Measurements from ENCODE around the gene SYN1. TPM values are rescaled to one million over a fixed set of nuclear protein-coding genes. Genes with fewer than 3 reads are reported as not detected.

SYN1 gene
- total and polyA plus RNA-seq, 3 experiments from 2014 or later = 0.35 to 0.94 (median 0.60) TPM

DNA sequence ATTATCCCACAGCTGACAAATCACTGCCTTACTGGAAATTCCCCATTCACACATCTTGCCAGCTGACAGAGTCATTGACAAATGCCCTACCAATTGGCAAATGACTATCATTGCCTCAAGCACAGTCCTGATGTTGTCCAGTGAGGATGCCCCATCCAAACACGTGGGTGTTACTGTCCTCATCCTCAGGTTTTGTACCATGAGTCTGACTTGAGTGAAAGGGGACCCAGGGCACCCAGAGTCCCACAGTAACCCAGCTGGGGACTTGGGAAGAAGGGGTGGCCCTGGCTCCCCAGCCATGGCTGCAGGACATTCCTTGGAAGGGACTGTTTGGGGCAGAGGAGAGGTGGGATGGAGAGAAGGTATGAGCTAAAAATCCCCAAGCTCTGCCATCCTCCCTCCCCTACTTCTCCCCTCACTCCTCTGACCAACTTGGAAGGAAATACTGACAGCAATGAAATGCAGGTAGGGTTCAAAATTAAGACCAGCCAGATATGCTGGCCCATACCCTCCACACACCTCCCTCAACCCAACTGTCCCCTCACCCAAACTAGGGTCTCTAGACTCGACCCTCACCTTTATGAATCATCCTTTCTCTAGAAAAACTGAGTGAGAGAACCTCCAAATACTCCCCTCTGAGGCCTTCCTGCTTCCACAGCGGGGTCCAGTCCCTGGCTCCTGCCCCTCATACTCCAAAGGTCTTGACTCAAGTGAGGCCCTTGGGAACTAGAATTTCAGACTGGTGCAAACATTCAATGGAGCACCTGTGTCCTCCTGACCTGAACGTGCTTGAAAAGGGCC lies 32.4 kb downstream of the SYN1 start:
- Histone ChIP-seq H3K27ac (ENCODE audit: low read depth, low read length) (no peak overlapping the region), H3K4me1 (ENCODE audit: insufficient read depth, low read length) (peaks cover 4% of the 10 kb centered on the region), H3K36me3 (ENCODE audit: insufficient read depth, low read length) (no peaks in the 10 kb centered on the region), H3K27me3 (ENCODE audit: insufficient read depth, low read length, poor library complexity, severe bottlenecking) (no peaks in the 10 kb centered on the region), H3K9me3 (ENCODE audit: low read length) (no peaks in the 10 kb centered on the region), H3K4me3 (ENCODE audit: low read length) (no peak overlapping the region)
- Mint-ChIP-seq H3K4me3 (no peak overlapping the region), H3K27me3 (peaks cover 0 to 3% of the 10 kb centered on the region in 2 donors), H3K36me3 (peaks cover 0 to 12% (median 0%) of the 10 kb centered on the region in 3 donors), H3K4me1 (peaks cover 8 to 14% (median 13%) of the 10 kb centered on the region in 3 donors), H3K27ac (peak overlapping the region in 5 of 8 donors; percentile 43 to 78 (median 50)), H3K9me3 (no peaks in the 10 kb centered on the region)
- ChIA-PET CTCF (no interaction called here), POLR2A (no interaction called here)
- no peak for DNase-seq

DNA sequence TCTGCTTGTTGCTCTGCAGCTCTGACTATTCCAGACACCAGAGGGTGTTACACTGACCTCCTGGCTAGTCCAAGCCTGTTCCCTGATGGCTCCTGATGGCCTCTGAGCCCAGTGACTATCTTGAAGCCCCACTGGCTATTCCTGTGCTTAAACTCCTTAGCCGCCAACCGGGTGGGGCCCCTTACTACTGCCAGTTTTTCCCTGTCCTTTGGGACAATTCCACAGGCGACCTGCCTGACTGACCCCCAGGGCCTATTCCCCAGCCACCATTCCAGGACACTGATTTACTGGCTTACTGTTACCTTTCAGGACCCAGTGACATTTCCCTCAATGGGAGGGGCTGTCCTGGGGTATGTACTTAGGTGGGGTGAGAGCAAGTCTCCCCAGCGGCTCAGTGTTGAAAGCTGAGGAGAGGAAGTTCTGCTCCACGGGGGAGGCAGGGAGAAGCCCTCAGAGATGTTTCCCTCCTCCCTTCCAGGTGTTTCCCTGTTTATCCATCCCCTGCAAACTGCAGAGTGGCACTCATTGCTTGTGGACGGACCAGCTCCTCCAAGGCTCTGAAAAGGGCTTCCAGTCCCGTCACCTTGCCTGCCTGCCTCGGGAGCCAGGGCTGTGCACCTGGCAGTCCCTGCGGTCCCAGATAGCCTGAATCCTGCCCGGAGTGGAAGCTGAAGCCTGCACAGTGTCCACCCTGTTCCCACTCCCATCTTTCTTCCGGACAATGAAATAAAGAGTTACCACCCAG lies 33.4 kb downstream of the SYN1 start:
- Mint-ChIP-seq H3K36me3 (peaks cover 0 to 12% (median 0%) of the 10 kb centered on the region in 3 donors), H3K9me3 (no peaks in the 10 kb centered on the region), H3K27me3 (peaks cover 0 to 3% of the 10 kb centered on the region in 2 donors), H3K4me1 (peaks cover 17 to 25% (median 23%) of the 10 kb centered on the region in 3 donors), H3K27ac (peak overlapping the region in 3 of 8 donors; percentile 7 to 78 (median 21)), H3K4me3 (no peak overlapping the region)
- POLR2A ChIA-PET = no interaction called here
- H3K27ac ChIP-seq (ENCODE audit: low read depth, low read length) = no peak overlapping the region
- H3K4me3 ChIP-seq (ENCODE audit: low read length) = no peak overlapping the region
- no peaks in the 10 kb centered on the region for H3K9me3 ChIP-seq (ENCODE audit: low read length)
- H3K4me1 ChIP-seq (ENCODE audit: insufficient read depth, low read length) = peaks cover 12% of the 10 kb centered on the region
- H3K27me3 ChIP-seq (ENCODE audit: insufficient read depth, low read length, poor library complexity, severe bottlenecking) = no peaks in the 10 kb centered on the region
- no peaks in the 10 kb centered on the region for H3K36me3 ChIP-seq (ENCODE audit: insufficient read depth, low read length)
- DNase-seq = no peak
- CTCF ChIA-PET = no interaction called here

DNA sequence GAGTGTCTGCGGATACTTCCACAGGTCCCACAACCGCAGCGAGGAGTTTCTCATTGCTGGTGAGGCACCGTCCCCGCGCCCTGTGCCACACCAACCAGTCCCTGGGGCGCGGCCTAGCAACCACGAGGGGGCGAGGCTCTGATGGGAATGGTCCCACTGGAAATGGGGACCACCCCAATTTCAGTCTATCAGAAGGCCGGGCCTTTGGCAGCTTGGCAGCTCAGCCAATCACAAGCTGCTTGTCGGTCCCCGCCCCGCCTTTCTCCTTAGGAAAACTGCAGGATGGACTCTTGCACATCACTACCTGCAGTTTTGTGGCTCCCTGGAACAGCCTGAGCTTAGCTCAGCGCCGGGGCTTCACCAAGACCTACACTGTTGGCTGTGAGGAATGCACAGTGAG lies 34.4 kb downstream of the SYN1 start:
- DNase-seq = no peak

DNA sequence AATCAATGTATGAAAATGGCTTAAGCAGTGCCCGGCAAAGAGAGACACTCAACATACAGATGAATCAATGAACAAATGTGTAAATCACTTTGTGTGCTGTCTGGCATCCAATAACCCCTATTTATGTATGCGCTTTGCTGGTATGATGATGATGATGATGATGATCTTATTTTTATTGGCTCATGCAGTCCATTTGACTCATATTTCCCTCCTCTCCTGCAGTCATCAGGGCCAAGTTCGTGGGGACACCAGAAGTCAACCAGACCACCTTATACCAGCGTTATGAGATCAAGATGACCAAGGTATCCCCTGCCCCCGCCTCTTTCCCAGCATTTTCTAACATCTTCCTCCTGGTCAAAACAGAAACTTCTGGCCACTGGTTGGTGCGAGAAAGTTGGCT lies 34.9 kb downstream of the SYN1 start:
- Histone ChIP-seq H3K36me3 (ENCODE audit: insufficient read depth, low read length) (no peaks in the 10 kb centered on the region), H3K4me1 (ENCODE audit: insufficient read depth, low read length) (peaks cover 15% of the 10 kb centered on the region), H3K27ac (ENCODE audit: low read depth, low read length) (no peak overlapping the region), H3K9me3 (ENCODE audit: low read length) (no peaks in the 10 kb centered on the region), H3K27me3 (ENCODE audit: insufficient read depth, low read length, poor library complexity, severe bottlenecking) (no peaks in the 10 kb centered on the region), H3K4me3 (ENCODE audit: low read length) (no peak overlapping the region)
- Mint-ChIP-seq H3K36me3 (peaks cover 0 to 12% (median 0%) of the 10 kb centered on the region in 3 donors), H3K27me3 (peaks cover 0 to 1% of the 10 kb centered on the region in 2 donors), H3K27ac (peak overlapping the region in 1 of 8 donors; percentile 48), H3K4me1 (peaks cover 18 to 31% (median 23%) of the 10 kb centered on the region in 3 donors), H3K4me3 (no peak overlapping the region), H3K9me3 (no peaks in the 10 kb centered on the region)
- POLR2A ChIA-PET = no interaction called here
- CTCF ChIA-PET = no interaction called here
- DNase-seq = no peak

More for the DNA sequence above, 34.4 kb downstream of the SYN1 start:
- Mint-ChIP-seq H3K4me1 (peaks cover 18 to 28% (median 23%) of the 10 kb centered on the region in 3 donors), H3K4me3 (no peak overlapping the region), H3K36me3 (peaks cover 0 to 12% (median 0%) of the 10 kb centered on the region in 3 donors), H3K9me3 (no peaks in the 10 kb centered on the region), H3K27me3 (peaks cover 0 to 1% of the 10 kb centered on the region in 2 donors), H3K27ac (peak overlapping the region in 1 of 8 donors; percentile 41)
- no peak overlapping the region for H3K27ac ChIP-seq (ENCODE audit: low read depth, low read length)
- H3K4me3 ChIP-seq (ENCODE audit: low read length) = no peak overlapping the region
- no peaks in the 10 kb centered on the region for H3K36me3 ChIP-seq (ENCODE audit: insufficient read depth, low read length)
- peaks cover 15% of the 10 kb centered on the region for H3K4me1 ChIP-seq (ENCODE audit: insufficient read depth, low read length)
- ChIA-PET POLR2A (no interaction called here), CTCF (no interaction called here)
- H3K9me3 ChIP-seq (ENCODE audit: low read length) = no peaks in the 10 kb centered on the region
- no peaks in the 10 kb centered on the region for H3K27me3 ChIP-seq (ENCODE audit: insufficient read depth, low read length, poor library complexity, severe bottlenecking)

DNA sequence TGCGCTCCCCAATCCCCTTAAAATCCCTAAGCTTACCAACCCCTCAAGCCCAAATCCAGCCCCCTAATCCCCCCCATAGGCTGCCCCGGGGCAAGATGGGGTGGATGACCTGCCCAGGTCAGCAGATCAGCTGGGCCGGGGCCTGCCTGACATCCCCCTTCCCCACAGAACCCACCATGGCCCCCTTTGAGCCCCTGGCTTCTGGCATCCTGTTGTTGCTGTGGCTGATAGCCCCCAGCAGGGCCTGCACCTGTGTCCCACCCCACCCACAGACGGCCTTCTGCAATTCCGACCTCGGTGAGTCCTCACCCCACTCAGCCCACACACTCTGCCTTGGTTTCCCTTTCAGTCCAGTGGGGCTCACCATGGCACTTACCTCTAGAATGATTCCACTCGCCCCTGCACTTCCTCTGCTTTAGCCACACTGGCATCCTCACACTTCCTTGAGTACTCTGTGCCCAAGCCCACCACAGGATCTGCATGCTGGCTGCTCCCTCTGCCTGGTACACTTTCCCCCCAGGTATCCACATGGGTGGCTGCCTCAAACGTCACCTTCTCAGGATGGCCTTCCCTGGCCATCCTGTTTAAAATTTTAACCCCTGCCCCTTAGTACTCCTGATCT lies 36.3 kb downstream of the SYN1 start:
- Mint-ChIP-seq H3K4me1 (peaks cover 18 to 36% (median 23%) of the 10 kb centered on the region in 3 donors), H3K9me3 (no peaks in the 10 kb centered on the region), H3K27me3 (peaks cover 0 to 2% of the 10 kb centered on the region in 2 donors), H3K4me3 (peak overlapping the region; percentile 29 to 81 (median 38)), H3K27ac (peak overlapping the region; percentile 36 to 89 (median 71)), H3K36me3 (peaks cover 0 to 12% (median 0%) of the 10 kb centered on the region in 3 donors)
- H3K36me3 ChIP-seq (ENCODE audit: insufficient read depth, low read length) = no peaks in the 10 kb centered on the region
- H3K27me3 ChIP-seq (ENCODE audit: insufficient read depth, low read length, poor library complexity, severe bottlenecking) = no peaks in the 10 kb centered on the region
- ChIA-PET CTCF (no interaction called here), POLR2A (interaction anchor here (0.6 to 0.9 kb wide), 3 partner anchors 12 to 67 kb away, joined by 3 to 6 read pairs (median 6); partner anchors contain the start of gene ELK1)
- H3K9me3 ChIP-seq (ENCODE audit: low read length) = no peaks in the 10 kb centered on the region
- H3K4me3 ChIP-seq (ENCODE audit: low read length) = no peak overlapping the region
- peak overlapping the region; percentile 54 for H3K27ac ChIP-seq (ENCODE audit: low read depth, low read length)
- H3K4me1 ChIP-seq (ENCODE audit: insufficient read depth, low read length) = peaks cover 15% of the 10 kb centered on the region
- no peak for DNase-seq

DNA sequence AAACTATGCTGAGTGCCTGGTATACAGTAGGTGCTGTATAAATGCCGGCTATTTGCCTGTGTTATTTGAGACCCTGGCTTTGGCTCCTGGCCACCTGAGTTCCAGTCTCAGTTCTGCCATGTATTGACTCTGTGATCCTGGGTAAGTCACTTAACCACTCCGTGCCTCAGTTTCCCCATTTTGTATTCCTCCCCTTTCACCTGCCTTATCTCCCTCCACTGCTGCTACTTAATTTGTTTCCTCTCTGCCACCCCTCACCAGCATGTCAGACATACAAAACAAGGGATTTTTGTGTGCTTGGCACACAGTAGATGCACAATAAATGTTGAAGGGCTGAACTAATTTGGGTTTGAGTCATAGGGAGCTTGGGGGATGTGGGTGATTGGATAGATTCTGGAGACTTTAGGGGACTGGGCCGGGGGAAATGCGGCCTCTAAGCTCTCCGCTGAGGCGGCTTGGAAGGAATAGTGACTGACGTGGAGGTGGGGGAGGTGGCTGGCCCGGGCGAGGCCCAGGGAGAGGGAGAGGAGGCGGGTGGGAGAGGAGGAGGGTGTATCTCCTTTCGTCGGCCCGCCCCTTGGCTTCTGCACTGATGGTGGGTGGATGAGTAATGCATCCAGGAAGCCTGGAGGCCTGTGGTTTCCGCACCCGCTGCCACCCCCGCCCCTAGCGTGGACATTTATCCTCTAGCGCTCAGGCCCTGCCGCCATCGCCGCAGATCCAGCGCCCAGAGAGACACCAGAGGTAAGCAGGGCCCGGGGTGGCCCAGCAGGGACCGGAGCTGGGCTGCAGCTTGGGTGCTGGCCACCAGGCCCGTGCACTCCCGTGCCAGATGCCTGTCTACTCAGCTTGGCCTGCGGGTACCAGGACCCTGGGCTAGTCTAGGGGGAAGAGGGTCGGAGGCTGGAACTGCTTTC lies 37.7 kb downstream of the SYN1 start, which contains the start of gene TIMP1:
TSS of gene TIMP1 (plus strand) at position 706 of the 917 bp plus-strand sequence. CDS start 980 bp downstream, outside the sequence.
- Histone ChIP-seq H3K36me3 (ENCODE audit: insufficient read depth, low read length) (no peaks in the 10 kb centered on the region), H3K4me3 (ENCODE audit: low read length) (peak within 1 kb of the TSS; percentile 47), H3K27me3 (ENCODE audit: insufficient read depth, low read length, poor library complexity, severe bottlenecking) (no peaks in the 10 kb centered on the region), H3K4me1 (ENCODE audit: insufficient read depth, low read length) (peaks cover 15% of the 10 kb centered on the region), H3K9me3 (ENCODE audit: low read length) (no peaks in the 10 kb centered on the region), H3K27ac (ENCODE audit: low read depth, low read length) (peak within 1 kb of the TSS; percentile 54)
- peak; percentile 49 to 86 (median 61) for DNase-seq
- H3K27me3 Mint-ChIP-seq = peaks cover 0 to 7% of the 10 kb centered on the region in 2 donors
- CTCF ChIA-PET = no interaction called here
- peak within 1 kb of the TSS; percentile 52 to 92 (median 80) for H3K4me3 Mint-ChIP-seq
- peak within 1 kb of the TSS; percentile 2 to 89 (median 70) for H3K27ac Mint-ChIP-seq
- no peaks in the 10 kb centered on the region for H3K9me3 Mint-ChIP-seq
- peaks cover 0 to 12% (median 0%) of the 10 kb centered on the region in 3 donors for H3K36me3 Mint-ChIP-seq
- peaks cover 18 to 39% (median 23%) of the 10 kb centered on the region in 3 donors for H3K4me1 Mint-ChIP-seq
- POLR2A ChIA-PET = interaction anchor here (0.9 kb wide), 1 partner anchor 68 kb away, joined by 3 read pairs; the partner anchor contains the start of gene ELK1

DNA sequence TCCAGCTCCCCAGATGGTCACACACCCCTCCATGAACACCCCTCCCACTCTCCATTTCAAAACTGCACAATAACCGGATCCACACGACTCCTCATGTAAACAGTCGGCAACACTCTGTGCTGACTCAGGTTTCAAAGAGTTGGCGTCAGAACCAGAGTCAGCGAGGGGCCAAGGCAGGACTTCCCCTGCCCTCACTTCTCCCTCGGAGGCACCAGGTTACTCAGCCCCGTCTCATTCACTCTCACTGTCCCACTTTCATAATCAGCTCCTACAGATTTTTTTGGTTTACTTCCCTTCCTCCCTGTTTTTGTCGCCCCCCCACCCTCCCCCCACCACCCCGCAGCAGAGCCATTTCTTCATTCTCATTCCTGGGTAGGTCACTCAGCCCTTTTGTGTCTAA lies 40.1 kb downstream of the SYN1 start:
- H3K27ac Mint-ChIP-seq = peak overlapping the region in 2 of 8 donors; percentile 67 to 80
- Histone ChIP-seq H3K4me3 (ENCODE audit: low read length) (no peak overlapping the region), H3K27ac (ENCODE audit: low read depth, low read length) (no peak overlapping the region), H3K4me1 (ENCODE audit: insufficient read depth, low read length) (peaks cover 15% of the 10 kb centered on the region), H3K27me3 (ENCODE audit: insufficient read depth, low read length, poor library complexity, severe bottlenecking) (no peaks in the 10 kb centered on the region), H3K36me3 (ENCODE audit: insufficient read depth, low read length) (no peaks in the 10 kb centered on the region), H3K9me3 (ENCODE audit: low read length) (no peaks in the 10 kb centered on the region)
- H3K36me3 Mint-ChIP-seq = no peaks in the 10 kb centered on the region
- H3K4me3 Mint-ChIP-seq = peak overlapping the region in 2 of 7 donors; percentile 36 to 39
- no peaks in the 10 kb centered on the region for H3K9me3 Mint-ChIP-seq
- CTCF ChIA-PET = no interaction called here
- no peak for DNase-seq
- peaks cover 0 to 9% of the 10 kb centered on the region in 2 donors for H3K27me3 Mint-ChIP-seq
- POLR2A ChIA-PET = no interaction called here
- H3K4me1 Mint-ChIP-seq = peaks cover 18 to 39% (median 19%) of the 10 kb centered on the region in 3 donors

Data from CD8-positive, alpha-beta memory T cell (primary cell).